CD4-positive, alpha-beta memory T cell (primary cell): ENCODE measurements around the gene NPBWR2. TPM values are rescaled to one million over a fixed set of nuclear protein-coding genes. Genes with fewer than 3 reads are reported as not detected.

Source experiments
- microRNA-seq: library from miRNA; unstranded; fragments of <30 nt; microRNA quantifications from one replicate; pipeline ENCODE4 v1.2.0, GENCODE V29; 2021; ENCODE audit warnings: borderline replicate concordance, borderline number of aligned reads, borderline microRNAs expressed, mixed read lengths
- polyA plus RNA-seq, 2 donors: library from polyadenylated mRNA; unstranded; fragments of 300-500 nt; fragmentation: Illumina TruSeq; gene quantifications; one replicate each; pipeline ENCODE4 v1.2.3, GENCODE V29; 2021
- total RNA-seq, 2 experiments: library from RNA; stranded (reverse); gene quantifications; one replicate each; pipeline ENCODE4 v1.2.3, GENCODE V29; 2021

NPBWR2 gene
- total and polyA plus RNA-seq, 4 experiments from 2014 or later = not detected

Small RNA genes within 50 kb of the gene (microRNA-seq; reads per million reads assigned to microRNA genes)
- gene MIR6813 = not detected

Other genes starting within 250 kb of the NPBWR2 start
- gene ABHD16B, start 246.1 kb downstream of the NPBWR2 start, total RNA-seq = not detected
- not detected for gene ABHD16B, start 246.1 kb downstream of the NPBWR2 start, polyA plus RNA-seq
- 10 to 100 TPM; 44.4 to 44.9 TPM for gene TPD52L2, start 242.3 kb downstream of the NPBWR2 start, total RNA-seq
- gene TPD52L2, start 242.3 kb downstream of the NPBWR2 start, polyA plus RNA-seq = 10 to 100 TPM; 66.4 to 76.1 TPM
- gene DNAJC5, start 212.4 kb downstream of the NPBWR2 start, total RNA-seq = 10 to 100 TPM; 53.3 to 54.4 TPM
- gene DNAJC5, start 212.4 kb downstream of the NPBWR2 start, polyA plus RNA-seq = 1 to 10 TPM; 4.9 to 9.2 TPM
- 10 to 100 TPM; 53.7 to 55.1 TPM for gene UCKL1, start 151.1 kb downstream of the NPBWR2 start, total RNA-seq
- 10 to 100 TPM; 26.2 to 31.8 TPM for gene UCKL1, start 151.1 kb downstream of the NPBWR2 start, polyA plus RNA-seq
- gene ZNF512B, start 137.6 kb downstream of the NPBWR2 start, total RNA-seq = 10 to 100 TPM; 20.7 to 22.0 TPM
- 1 to 10 TPM in 1 of 2 donors, under 1 TPM in 1; 0.20 to 1.7 TPM for gene ZNF512B, start 137.6 kb downstream of the NPBWR2 start, polyA plus RNA-seq
- gene SAMD10, start 127.9 kb downstream of the NPBWR2 start, total RNA-seq = 1 to 10 TPM; 7.4 to 7.5 TPM
- gene SAMD10, start 127.9 kb downstream of the NPBWR2 start, polyA plus RNA-seq = 10 to 100 TPM in 1 of 2 donors, 1 to 10 TPM in 1; 9.7 to 13.0 TPM
- 10 to 100 TPM; 86.4 to 88.7 TPM for gene PRPF6, start 126.4 kb downstream of the NPBWR2 start, total RNA-seq
- 100 to 1,000 TPM in 1 of 2 donors, 10 to 100 TPM in 1; 63.8 to 101 TPM for gene PRPF6, start 126.4 kb downstream of the NPBWR2 start, polyA plus RNA-seq
- gene C20orf204, start 71.4 kb downstream of the NPBWR2 start, total RNA-seq = 1 to 10 TPM; 3.7 to 4.1 TPM
- under 1 TPM in 1 of 2 donors, not detected in 1; 0.22 TPM for gene C20orf204, start 71.4 kb downstream of the NPBWR2 start, polyA plus RNA-seq
- gene SOX18, start 57.9 kb downstream of the NPBWR2 start, total RNA-seq = not detected
- gene SOX18, start 57.9 kb downstream of the NPBWR2 start, polyA plus RNA-seq = not detected
- 10 to 100 TPM; 43.3 to 45.9 TPM for gene TCEA2, start 44.4 kb downstream of the NPBWR2 start, total RNA-seq
- 10 to 100 TPM; 24.6 to 27.9 TPM for gene TCEA2, start 44.4 kb downstream of the NPBWR2 start, polyA plus RNA-seq
- 10 to 100 TPM; 35.0 to 35.6 TPM for gene RGS19, start 28.0 kb downstream of the NPBWR2 start, total RNA-seq
- gene RGS19, start 28.0 kb downstream of the NPBWR2 start, polyA plus RNA-seq = 100 to 1,000 TPM; 112 to 116 TPM
- 1 to 10 TPM in 1 of 2 experiments, under 1 TPM in 1; 0.87 to 1.1 TPM for gene OPRL1, start 27.5 kb downstream of the NPBWR2 start, total RNA-seq
- gene OPRL1, start 27.5 kb downstream of the NPBWR2 start, polyA plus RNA-seq = 1 to 10 TPM in 1 of 2 donors, under 1 TPM in 1; 0.68 to 1.1 TPM
- gene LKAAEAR1, start 23.2 kb downstream of the NPBWR2 start, total RNA-seq = under 1 TPM in 1 of 2 experiments, not detected in 1; 0.39 TPM
- under 1 TPM; 0.30 to 0.63 TPM for gene LKAAEAR1, start 23.2 kb downstream of the NPBWR2 start, polyA plus RNA-seq
- not detected for gene MYT1, start 56.9 kb upstream of the NPBWR2 start, total RNA-seq
- not detected for gene MYT1, start 56.9 kb upstream of the NPBWR2 start, polyA plus RNA-seq
- 100 to 1,000 TPM; 187 to 196 TPM for gene PCMTD2, start 148.2 kb upstream of the NPBWR2 start, total RNA-seq
- gene PCMTD2, start 148.2 kb upstream of the NPBWR2 start, polyA plus RNA-seq = 100 to 1,000 TPM in 1 of 2 donors, 10 to 100 TPM in 1; 52.5 to 111 TPM